Activated T-helper 2 cell treated with anti-CD3 and anti-CD28 coated beads, Interferon-gamma antibody, Interleukin-2, Interleukin-4, amounts not matched to agents 10 μg/mL and 5 μg/mL and 100 μg/mL, durations not matched to agents 14 hours and 24 hours and 36 hours (primary cell): ENCODE results near the gene TMEM132A. TPM values are rescaled to one million over a fixed set of nuclear protein-coding genes. Genes with fewer than 3 reads are reported as not detected.

Experiments used
- DNase-seq: peaks from one replicate; pipeline ENCODE4 v3.0.0; 2021; ENCODE audit warnings: low spot score
- H3K27ac Mint-ChIP-seq: one replicate; pipeline ENCODE4 v1.8.0; 2021; ENCODE audit warnings: mixed read lengths
- H3K27me3 Mint-ChIP-seq: one replicate; pipeline ENCODE4 v1.8.0; 2021; ENCODE audit warnings: low read depth, mixed read lengths
- H3K36me3 Mint-ChIP-seq: one replicate; pipeline ENCODE4 v1.8.0; 2021; ENCODE audit warnings: low read depth, mixed read lengths
- H3K4me1 Mint-ChIP-seq: one replicate; pipeline ENCODE4 v1.8.0; 2021; ENCODE audit warnings: low read depth, mixed read lengths
- H3K4me3 Mint-ChIP-seq: one replicate; pipeline ENCODE4 v1.8.0; 2021; ENCODE audit warnings: low read depth, mild to moderate bottlenecking, moderate library complexity, mixed read lengths
- H3K9me3 Mint-ChIP-seq: one replicate; pipeline ENCODE4 v1.8.0; 2021; ENCODE audit warnings: mixed read lengths
- intact Hi-C: fragments of 100-400 bp; cut with micrococcal nuclease; formaldehyde crosslinking; loops from one replicate; pipeline ENCODE4 v1.15.1; 2023
- total RNA-seq: library from RNA; stranded (reverse); gene quantifications from 2 replicates; pipeline ENCODE4 v1.2.3, GENCODE V29; 2022

The TMEM132A gene
- total RNA-seq, 1 donor from 2014 or later: 1.1 TPM

DNA sequence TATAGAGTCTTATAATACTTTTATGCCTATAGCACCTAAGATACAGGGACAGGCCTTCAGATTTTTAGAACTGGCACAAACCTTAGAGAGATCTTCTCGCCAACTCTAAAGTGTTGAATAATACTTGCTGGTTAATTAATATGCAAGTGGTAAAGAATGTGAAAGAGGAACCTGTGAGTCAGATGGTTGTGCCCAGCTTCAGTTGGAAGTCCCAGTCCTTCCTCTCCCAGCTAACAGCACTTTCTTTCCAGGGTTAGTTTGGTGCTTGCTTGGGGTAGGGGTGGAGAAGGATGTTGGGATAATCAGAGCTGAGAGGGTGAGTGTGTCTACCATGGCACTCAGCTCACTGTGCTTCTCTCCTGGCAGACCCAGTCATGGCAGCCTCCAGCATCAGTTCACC is 4.9 kb upstream of the TMEM132A start:
- H3K9me3 Mint-ChIP-seq: no peaks in the 10 kb centered on the region
- no peak overlapping the region for H3K27ac Mint-ChIP-seq
- peaks cover 60% of the 10 kb centered on the region for H3K36me3 Mint-ChIP-seq
- no peak overlapping the region for H3K4me3 Mint-ChIP-seq
- no peaks in the 10 kb centered on the region for H3K27me3 Mint-ChIP-seq
- DNase-seq: no peak
- peaks cover 32% of the 10 kb centered on the region for H3K4me1 Mint-ChIP-seq
- intact Hi-C loops: no loop called here

DNA sequence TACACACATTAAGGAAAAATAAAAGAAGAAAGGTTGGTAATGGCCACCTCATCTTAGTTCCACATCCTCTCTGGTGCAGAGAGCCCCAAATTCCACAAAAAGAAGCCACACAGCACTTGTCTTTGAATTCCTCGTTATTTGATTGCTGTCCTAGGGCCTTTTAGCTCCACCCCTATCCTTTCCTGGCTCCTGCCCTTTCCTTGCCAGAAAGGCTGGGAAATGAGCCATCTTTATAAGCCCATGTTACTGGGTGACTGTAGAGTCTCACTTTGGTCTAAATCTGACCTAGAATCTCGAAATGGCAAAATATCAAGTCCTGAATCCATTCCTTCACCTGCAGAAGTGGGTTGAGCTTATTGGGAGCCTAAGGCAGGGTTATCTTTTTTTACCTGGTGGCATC is 4.3 kb upstream of the TMEM132A start:
- peaks cover 60% of the 10 kb centered on the region for H3K36me3 Mint-ChIP-seq

DNA sequence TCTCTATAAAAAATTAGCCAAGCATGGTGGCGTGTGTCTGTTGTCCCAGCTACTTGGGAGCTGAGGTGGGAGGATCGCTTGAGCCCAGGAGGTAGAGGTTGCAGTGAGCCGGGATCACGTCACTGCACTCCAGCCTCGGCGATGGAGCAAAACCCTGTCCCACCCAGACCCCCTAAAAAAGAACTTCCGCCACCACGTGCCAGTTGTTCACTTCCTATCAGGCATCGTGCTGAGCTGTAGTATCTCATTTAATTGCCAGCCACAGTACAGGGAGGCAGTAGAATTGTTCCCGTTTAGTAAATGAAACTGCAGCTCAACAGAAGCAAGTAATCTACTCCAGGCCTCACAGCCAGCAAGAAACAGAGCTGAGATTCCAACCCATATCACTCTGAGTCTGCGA is 3.0 kb upstream of the TMEM132A start:
- DNase-seq: no peak
- Mint-ChIP-seq H3K9me3 (no peaks in the 10 kb centered on the region), H3K4me3 (no peak overlapping the region), H3K27me3 (peaks cover 12% of the 10 kb centered on the region), H3K4me1 (peaks cover 25% of the 10 kb centered on the region), H3K27ac (no peak overlapping the region), H3K36me3 (peaks cover 55% of the 10 kb centered on the region)
- intact Hi-C loops: no loop called here

More for the DNA sequence above, 4.3 kb upstream of the TMEM132A start:
- H3K4me3 Mint-ChIP-seq: no peak overlapping the region
- no peaks in the 10 kb centered on the region for H3K27me3 Mint-ChIP-seq
- peaks cover 30% of the 10 kb centered on the region for H3K4me1 Mint-ChIP-seq
- DNase-seq: no peak
- H3K27ac Mint-ChIP-seq: no peak overlapping the region
- H3K9me3 Mint-ChIP-seq: no peaks in the 10 kb centered on the region
- intact Hi-C loops: no loop called here

DNA sequence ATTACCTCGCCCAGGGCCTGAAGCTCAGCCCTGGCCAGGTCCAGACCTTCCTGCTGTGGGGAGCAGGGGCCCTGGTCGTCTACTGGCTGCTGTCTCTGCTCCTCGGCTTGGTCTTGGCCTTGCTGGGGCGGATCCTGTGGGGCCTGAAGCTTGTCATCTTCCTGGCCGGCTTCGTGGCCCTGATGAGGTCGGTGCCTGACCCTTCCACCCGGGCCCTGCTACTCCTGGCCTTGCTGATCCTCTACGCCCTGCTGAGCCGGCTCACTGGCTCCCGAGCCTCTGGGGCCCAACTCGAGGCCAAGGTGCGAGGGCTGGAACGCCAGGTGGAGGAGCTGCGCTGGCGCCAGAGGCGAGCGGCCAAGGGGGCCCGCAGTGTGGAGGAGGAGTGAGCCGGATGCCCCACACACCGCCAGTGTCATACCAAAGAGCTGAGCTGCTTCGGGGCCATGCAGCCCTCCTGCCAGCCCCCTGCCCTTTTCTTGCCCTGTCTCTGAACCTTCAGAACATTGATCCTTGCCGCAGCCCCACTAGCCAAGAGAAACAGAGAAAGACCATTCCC is 2.4 kb upstream of the TMEM132A start:
- Mint-ChIP-seq H3K4me1 (peaks cover 22% of the 10 kb centered on the region), H3K36me3 (peaks cover 55% of the 10 kb centered on the region), H3K27me3 (peaks cover 17% of the 10 kb centered on the region), H3K27ac (no peak overlapping the region), H3K9me3 (no peaks in the 10 kb centered on the region), H3K4me3 (no peak overlapping the region)
- intact Hi-C loops: no loop called here
- no peak for DNase-seq

DNA sequence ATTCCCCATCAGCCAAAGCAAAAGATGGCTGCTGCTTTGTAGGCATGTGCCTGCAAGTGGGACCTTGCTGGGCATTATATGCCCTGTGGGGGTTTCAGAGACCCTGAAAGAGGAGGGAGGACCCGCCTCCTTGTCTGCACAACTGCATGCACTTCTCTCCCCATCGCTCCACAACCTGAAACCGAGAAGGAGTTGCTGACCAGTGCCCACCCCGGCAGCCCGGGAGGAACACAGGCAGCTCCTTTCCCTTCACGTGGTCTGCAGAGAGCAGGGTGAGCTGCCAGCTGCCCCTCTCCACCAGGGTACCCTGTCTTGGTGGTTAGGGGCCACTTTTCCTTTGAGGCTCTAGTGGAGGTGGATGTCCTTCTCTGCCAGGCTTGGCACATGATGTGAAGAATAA is 1.4 kb upstream of the TMEM132A start:
- peaks cover 17% of the 10 kb centered on the region for H3K4me1 Mint-ChIP-seq
- peaks cover 46% of the 10 kb centered on the region for H3K36me3 Mint-ChIP-seq
- no peaks in the 10 kb centered on the region for H3K9me3 Mint-ChIP-seq
- intact Hi-C loops: no loop called here
- no peak overlapping the region for H3K27ac Mint-ChIP-seq
- peaks cover 21% of the 10 kb centered on the region for H3K27me3 Mint-ChIP-seq
- no peak overlapping the region for H3K4me3 Mint-ChIP-seq
- no peak for DNase-seq

DNA sequence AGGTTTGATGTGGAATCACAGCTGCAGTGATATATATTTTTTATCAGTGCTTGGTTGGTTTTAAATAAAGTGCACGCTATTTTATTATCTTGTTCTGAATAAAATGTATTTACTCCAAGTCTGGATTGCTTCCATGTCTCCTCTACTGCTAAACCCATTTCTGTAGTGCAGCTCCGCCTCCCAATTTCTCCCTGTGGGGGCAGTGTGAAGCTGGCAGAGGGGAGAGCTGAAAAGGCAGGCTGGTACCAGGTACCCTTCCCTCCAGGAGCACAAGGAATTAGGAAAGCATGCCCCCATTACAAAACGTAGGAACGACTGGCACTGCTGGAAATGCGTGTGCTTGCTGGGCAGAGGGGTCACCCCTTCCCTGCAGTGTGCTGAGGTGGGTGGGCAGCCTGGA is 934 bp upstream of the TMEM132A start:
- intact Hi-C loops: no loop called here
- H3K27ac Mint-ChIP-seq: no peak overlapping the region
- peaks cover 46% of the 10 kb centered on the region for H3K36me3 Mint-ChIP-seq
- H3K27me3 Mint-ChIP-seq: peaks cover 21% of the 10 kb centered on the region
- no peak overlapping the region for H3K4me3 Mint-ChIP-seq
- H3K4me1 Mint-ChIP-seq: peaks cover 17% of the 10 kb centered on the region
- DNase-seq: no peak
- H3K9me3 Mint-ChIP-seq: no peaks in the 10 kb centered on the region

DNA sequence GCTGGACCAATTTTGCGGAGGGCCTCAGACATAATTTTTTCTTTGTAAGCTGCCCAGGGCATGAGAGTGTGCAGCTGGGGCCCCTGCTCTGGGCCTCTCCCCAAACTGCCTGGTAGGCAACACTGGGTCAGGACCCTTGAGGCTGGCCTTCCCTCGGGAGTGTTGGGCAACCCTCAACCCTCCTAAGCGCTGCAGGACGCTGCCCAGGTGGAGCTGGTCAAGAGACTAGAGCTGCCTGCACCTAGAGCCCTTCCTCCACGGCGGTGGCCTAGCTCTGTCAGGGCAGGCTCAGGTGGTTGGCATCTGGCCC is 505 bp upstream of the TMEM132A start:
- H3K4me3 Mint-ChIP-seq: peak overlapping the region; percentile 42
- peaks cover 46% of the 10 kb centered on the region for H3K36me3 Mint-ChIP-seq
- intact Hi-C loops: no loop called here
- H3K27me3 Mint-ChIP-seq: peaks cover 21% of the 10 kb centered on the region
- no peak for DNase-seq
- H3K9me3 Mint-ChIP-seq: no peaks in the 10 kb centered on the region
- H3K27ac Mint-ChIP-seq: no peak overlapping the region
- H3K4me1 Mint-ChIP-seq: peaks cover 14% of the 10 kb centered on the region

DNA sequence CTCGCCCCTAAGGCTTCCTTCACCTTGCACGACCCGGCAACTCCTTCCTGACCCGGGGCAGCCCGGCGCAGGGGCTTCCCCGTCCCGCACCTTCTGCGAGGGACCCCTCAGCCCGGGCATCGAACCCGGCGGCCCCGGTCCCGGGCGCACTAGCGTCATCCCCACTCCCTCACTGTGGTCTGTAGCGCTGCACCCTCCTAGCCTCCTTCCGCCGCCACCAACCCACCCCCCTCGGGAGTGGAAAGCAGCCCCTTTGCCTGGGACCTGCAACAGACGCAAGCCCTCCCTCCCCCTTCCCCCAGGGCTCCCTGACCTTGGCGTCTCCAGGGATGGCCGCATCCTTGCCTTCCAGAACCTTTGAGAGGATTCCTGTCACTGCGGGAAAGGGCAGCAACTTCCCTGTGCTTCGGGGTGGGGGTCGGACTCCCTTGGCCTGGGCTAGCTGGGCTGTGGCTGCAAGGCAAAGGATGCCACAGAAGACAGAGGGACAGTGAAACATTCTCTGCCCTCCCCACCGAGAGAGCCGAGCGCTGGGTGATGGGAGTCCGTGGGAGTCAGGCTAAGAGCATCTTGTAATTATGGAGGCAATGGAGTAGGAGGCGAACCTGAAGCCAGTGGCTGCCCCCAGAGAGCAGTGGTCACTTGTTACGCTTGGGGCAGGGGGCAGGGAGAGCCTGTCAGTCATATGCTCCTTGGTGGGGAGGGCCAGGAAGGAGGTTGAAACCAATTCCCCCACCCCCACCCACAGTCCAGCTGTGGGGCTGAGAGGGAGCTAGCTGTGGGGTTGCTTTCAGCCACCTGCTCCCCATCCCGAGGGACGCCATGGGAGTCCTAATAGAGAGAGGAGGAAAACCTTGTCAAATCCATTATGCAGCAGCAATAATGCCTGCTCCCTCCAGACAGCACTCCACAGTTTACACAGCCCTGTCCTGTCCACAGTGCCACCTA is 920 bp downstream of the TMEM132A start:
- intact Hi-C loops: no loop called here
- Mint-ChIP-seq H3K4me1 (peaks cover 8% of the 10 kb centered on the region), H3K27ac (no peak overlapping the region), H3K4me3 (peak overlapping the region; percentile 51), H3K36me3 (peaks cover 37% of the 10 kb centered on the region), H3K9me3 (no peaks in the 10 kb centered on the region), H3K27me3 (peaks cover 24% of the 10 kb centered on the region)
- no peak for DNase-seq

DNA sequence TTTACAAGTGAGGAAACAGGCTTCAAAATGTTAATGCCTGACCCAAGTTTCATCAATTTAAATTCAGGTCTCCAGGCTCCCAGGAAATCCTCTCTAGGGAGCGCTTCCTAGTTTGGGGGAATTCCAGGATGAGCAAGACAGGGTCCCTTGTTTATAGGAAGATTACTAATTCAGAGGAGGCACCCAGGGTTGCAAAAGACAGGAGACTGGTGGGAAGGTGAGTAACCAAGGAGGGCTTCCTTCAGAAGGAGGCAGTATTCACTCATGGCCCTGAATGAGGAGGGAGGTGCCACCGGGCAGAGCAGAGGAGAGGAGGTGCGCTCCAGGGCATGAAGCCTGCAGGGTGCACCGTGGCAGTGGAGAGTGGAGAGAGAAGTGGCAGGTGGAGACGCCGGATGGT is 1.6 kb downstream of the TMEM132A start:
- peaks cover 8% of the 10 kb centered on the region for H3K4me1 Mint-ChIP-seq
- H3K27ac Mint-ChIP-seq: no peak overlapping the region
- intact Hi-C loops: no loop called here
- H3K4me3 Mint-ChIP-seq: no peak overlapping the region
- no peak for DNase-seq
- H3K36me3 Mint-ChIP-seq: peaks cover 30% of the 10 kb centered on the region
- no peaks in the 10 kb centered on the region for H3K9me3 Mint-ChIP-seq
- peaks cover 24% of the 10 kb centered on the region for H3K27me3 Mint-ChIP-seq

DNA sequence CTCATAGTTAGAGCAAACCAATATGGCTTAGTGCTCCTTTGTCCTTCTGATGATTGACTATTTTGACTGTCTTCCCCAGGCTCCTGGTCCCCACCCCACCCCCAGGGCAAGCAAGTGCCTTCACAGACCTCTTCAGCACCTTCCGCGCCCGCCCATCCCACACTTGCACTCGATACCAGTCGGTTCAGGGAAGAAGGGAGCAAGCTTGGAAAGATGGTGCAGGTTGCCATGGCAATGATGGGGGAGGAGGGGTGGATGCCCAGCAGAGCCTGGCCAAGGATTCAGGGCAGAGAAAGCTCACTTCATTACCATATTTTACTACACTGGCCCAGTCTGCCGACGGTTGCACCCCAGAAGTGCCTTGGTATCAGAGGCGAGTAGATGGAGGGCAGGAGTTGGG is 2.2 kb downstream of the TMEM132A start:
- intact Hi-C loops: no loop called here
- H3K27me3 Mint-ChIP-seq: peaks cover 24% of the 10 kb centered on the region

DNA sequence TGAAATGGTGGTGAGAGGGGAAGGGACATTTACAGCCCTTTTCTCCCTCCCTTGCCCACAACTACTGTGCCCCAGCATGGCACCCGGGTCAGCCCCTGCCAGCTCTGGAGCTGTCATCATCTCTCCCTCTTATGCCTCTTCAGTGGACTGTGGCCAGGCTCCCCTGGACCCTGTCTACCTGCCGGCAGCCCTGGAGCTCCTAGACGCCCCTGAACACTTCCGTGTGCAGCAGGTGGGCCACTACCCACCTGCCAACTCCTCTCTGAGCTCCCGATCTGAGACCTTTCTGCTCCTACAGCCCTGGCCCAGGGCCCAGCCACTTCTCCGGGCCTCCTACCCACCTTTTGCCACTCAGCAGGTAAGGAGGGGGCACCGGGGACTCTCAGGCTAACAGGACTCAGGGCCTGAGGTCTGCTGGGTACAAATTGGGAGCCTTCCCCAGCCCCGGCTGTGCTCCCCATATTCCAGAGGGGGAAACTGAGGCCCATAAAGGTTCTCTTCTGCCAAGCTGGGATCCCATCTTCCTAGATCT is 2.9 kb downstream of the TMEM132A start:
- peaks cover 24% of the 10 kb centered on the region for H3K27me3 Mint-ChIP-seq
- no peaks in the 10 kb centered on the region for H3K9me3 Mint-ChIP-seq
- no peak overlapping the region for H3K4me3 Mint-ChIP-seq
- no peak for DNase-seq
- H3K36me3 Mint-ChIP-seq: peaks cover 19% of the 10 kb centered on the region
- H3K4me1 Mint-ChIP-seq: peaks cover 8% of the 10 kb centered on the region
- intact Hi-C loops: no loop called here
- no peak overlapping the region for H3K27ac Mint-ChIP-seq

More for the DNA sequence above, 2.2 kb downstream of the TMEM132A start:
- Mint-ChIP-seq H3K27ac (no peak overlapping the region), H3K4me3 (no peak overlapping the region), H3K36me3 (peaks cover 24% of the 10 kb centered on the region), H3K4me1 (peaks cover 8% of the 10 kb centered on the region), H3K9me3 (no peaks in the 10 kb centered on the region)
- DNase-seq: no peak

DNA sequence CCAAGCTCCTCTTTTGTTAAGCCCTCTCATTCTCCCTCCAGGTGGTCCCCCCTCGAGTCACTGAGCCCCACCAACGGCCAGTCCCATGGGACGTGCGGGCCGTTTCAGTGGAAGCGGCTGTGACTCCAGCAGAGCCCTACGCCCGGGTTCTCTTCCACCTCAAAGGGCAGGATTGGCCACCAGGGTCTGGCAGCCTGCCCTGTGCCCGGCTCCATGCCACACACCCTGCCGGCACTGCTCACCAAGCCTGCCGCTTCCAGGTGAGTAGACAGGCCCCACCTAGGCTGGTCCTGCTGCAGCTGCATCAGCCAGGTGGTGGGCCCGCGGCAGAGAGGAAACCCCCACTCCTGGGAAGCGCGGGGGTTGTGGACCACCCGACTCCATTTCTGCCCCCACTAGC is 3.3 kb downstream of the TMEM132A start:
- H3K4me3 Mint-ChIP-seq: no peak overlapping the region
- peaks cover 14% of the 10 kb centered on the region for H3K36me3 Mint-ChIP-seq
- no peak for DNase-seq
- H3K27me3 Mint-ChIP-seq: peaks cover 24% of the 10 kb centered on the region
- no peaks in the 10 kb centered on the region for H3K9me3 Mint-ChIP-seq
- intact Hi-C loops: no loop called here
- H3K4me1 Mint-ChIP-seq: peaks cover 8% of the 10 kb centered on the region
- H3K27ac Mint-ChIP-seq: no peak overlapping the region

DNA sequence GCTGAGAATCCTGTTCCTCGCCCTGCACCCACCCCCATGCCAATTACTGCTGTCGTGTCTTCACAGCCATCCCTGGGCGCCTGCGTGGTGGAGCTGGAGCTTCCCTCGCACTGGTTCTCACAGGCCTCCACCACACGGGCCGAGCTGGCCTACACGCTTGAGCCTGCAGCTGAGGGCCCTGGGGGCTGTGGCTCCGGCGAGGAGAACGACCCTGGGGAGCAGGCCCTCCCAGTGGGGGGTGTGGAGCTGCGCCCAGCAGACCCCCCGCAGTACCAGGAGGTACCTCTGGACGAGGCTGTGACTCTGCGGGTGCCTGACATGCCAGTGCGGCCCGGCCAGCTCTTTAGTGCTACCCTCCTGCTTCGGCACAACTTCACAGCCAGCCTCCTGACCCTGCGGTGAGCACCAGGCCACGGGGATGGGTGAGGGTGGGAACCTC is 4.3 kb downstream of the TMEM132A start:
- no peak for DNase-seq
- intact Hi-C loops: no loop called here
- peaks cover 24% of the 10 kb centered on the region for H3K27me3 Mint-ChIP-seq
- H3K36me3 Mint-ChIP-seq: peaks cover 4% of the 10 kb centered on the region
- H3K9me3 Mint-ChIP-seq: no peaks in the 10 kb centered on the region
- no peak overlapping the region for H3K4me3 Mint-ChIP-seq
- no peak overlapping the region for H3K27ac Mint-ChIP-seq
- peaks cover 8% of the 10 kb centered on the region for H3K4me1 Mint-ChIP-seq
